ENCODE data around the gene OR52E4.

DNA sequence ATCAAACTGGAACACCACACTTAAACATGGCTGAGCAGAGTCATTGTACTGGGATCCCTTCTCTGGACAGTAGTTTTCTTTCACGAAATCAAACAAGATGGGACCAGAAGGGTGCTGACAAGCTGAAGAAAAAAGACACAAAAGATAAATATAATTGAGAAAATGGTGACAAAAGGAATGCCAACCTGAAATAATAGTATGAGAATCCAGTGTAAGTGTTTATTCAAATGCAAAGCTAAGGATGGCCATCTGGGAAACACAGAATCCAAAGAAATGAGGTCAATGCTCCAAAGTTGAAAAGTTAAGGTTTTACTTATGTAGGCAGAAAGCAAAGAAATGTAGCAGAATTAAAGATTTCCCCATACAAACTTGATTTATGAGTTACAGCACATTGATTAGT, 7.2 kb downstream of the OR52E4 start:
- TF ChIP-seq NFIC (IDR thresholded peaks at IDR 0.05) (no peak), MAX (IDR thresholded peaks at IDR 0.05) (no peak), EP300 (IDR thresholded peaks at IDR 0.05; ENCODE audit: borderline replicate concordance) (no peak), RAD21 (IDR thresholded peaks at IDR 0.05; ENCODE audit: low read depth) (no peak), TAF1 (IDR thresholded peaks at IDR 0.05; ENCODE audit: low read depth) (no peak), EGR1 (IDR thresholded peaks at IDR 0.05) (no peak), CEBPB (IDR thresholded peaks at IDR 0.05) (no peak), ZBTB7A (IDR thresholded peaks at IDR 0.05; ENCODE audit: low read depth) (no peak)
- TF ChIP-seq, protein P1, sequence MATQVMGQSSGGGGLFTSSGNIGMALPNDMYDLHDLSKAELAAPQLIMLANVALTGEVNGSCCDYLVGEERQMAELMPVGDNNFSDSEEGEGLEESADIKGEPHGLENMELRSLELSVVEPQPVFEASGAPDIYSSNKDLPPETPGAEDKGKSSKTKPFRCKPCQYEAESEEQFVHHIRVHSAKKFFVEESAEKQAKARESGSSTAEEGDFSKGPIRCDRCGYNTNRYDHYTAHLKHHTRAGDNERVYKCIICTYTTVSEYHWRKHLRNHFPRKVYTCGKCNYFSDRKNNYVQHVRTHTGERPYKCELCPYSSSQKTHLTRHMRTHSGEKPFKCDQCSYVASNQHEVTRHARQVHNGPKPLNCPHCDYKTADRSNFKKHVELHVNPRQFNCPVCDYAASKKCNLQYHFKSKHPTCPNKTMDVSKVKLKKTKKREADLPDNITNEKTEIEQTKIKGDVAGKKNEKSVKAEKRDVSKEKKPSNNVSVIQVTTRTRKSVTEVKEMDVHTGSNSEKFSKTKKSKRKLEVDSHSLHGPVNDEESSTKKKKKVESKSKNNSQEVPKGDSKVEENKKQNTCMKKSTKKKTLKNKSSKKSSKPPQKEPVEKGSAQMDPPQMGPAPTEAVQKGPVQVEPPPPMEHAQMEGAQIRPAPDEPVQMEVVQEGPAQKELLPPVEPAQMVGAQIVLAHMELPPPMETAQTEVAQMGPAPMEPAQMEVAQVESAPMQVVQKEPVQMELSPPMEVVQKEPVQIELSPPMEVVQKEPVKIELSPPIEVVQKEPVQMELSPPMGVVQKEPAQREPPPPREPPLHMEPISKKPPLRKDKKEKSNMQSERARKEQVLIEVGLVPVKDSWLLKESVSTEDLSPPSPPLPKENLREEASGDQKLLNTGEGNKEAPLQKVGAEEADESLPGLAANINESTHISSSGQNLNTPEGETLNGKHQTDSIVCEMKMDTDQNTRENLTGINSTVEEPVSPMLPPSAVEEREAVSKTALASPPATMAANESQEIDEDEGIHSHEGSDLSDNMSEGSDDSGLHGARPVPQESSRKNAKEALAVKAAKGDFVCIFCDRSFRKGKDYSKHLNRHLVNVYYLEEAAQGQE (IDR thresholded peaks at IDR 0.05; ENCODE audit: low read depth) = no peak

Data from Ishikawa (cell line).